Measurements from ENCODE around the gene MCF2. TPM values are rescaled to one million over a fixed set of nuclear protein-coding genes. Genes with fewer than 3 reads are reported as not detected.

Gene MCF2
- total RNA-seq, 1 experiment from 2014 or later = 1.0 TPM

GRCh38 chrX:139725720-139726119 is 17.8 kb upstream of the MCF2 start:
- ATAC-seq (no peak), DNase-seq (ENCODE audit: low spot score) (no peak)
- Mint-ChIP-seq H3K27me3 (ENCODE audit: low read depth) (no peaks in the 10 kb centered on the region), H3K27ac (no peak overlapping the region), H3K9me3 (no peaks in the 10 kb centered on the region), H3K4me1 (0 out of 2 replicates have a peak, but pooled peaks cover 4% of the 10 kb centered on the region), H3K36me3 (no peaks in the 10 kb centered on the region), H3K4me3 (no peak overlapping the region)
- TF ChIP-seq OVOL2 (CRISPR knock-in tag; IDR thresholded peaks at IDR 0.05; ENCODE audit: borderline replicate concordance) (no peak), NR3C1 (CRISPR knock-in tag; conservative IDR thresholded peaks at IDR 0.05; ENCODE audit: low read depth) (no peak), FOXJ3 (CRISPR knock-in tag; IDR thresholded peaks at IDR 0.05; ENCODE audit: borderline replicate concordance) (no peak), ATF6 (CRISPR knock-in tag; IDR thresholded peaks at IDR 0.05) (no peak)
- TF ChIP-seq, protein P1, sequence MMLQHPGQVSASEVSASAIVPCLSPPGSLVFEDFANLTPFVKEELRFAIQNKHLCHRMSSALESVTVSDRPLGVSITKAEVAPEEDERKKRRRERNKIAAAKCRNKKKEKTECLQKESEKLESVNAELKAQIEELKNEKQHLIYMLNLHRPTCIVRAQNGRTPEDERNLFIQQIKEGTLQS (CRISPR knock-in tag; conservative IDR thresholded peaks at IDR 0.05) = no peak
- TF ChIP-seq, protein P2, sequence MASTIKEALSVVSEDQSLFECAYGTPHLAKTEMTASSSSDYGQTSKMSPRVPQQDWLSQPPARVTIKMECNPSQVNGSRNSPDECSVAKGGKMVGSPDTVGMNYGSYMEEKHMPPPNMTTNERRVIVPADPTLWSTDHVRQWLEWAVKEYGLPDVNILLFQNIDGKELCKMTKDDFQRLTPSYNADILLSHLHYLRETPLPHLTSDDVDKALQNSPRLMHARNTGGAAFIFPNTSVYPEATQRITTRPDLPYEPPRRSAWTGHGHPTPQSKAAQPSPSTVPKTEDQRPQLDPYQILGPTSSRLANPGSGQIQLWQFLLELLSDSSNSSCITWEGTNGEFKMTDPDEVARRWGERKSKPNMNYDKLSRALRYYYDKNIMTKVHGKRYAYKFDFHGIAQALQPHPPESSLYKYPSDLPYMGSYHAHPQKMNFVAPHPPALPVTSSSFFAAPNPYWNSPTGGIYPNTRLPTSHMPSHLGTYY (CRISPR knock-in tag; IDR thresholded peaks at IDR 0.05) = no peak
- TF ChIP-seq, protein P3, sequence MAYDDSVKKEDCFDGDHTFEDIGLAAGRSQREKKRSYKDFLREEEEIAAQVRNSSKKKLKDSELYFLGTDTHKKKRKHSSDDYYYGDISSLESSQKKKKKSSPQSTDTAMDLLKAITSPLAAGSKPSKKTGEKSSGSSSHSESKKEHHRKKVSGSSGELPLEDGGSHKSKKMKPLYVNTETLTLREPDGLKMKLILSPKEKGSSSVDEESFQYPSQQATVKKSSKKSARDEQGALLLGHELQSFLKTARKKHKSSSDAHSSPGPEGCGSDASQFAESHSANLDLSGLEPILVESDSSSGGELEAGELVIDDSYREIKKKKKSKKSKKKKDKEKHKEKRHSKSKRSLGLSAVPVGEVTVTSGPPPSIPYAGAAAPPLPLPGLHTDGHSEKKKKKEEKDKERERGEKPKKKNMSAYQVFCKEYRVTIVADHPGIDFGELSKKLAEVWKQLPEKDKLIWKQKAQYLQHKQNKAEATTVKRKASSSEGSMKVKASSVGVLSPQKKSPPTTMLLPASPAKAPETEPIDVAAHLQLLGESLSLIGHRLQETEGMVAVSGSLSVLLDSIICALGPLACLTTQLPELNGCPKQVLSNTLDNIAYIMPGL (CRISPR knock-in tag; IDR thresholded peaks at IDR 0.05) = no peak
- ChIA-PET CTCF (no interaction called here), POLR2A (no interaction called here)

DNA sequence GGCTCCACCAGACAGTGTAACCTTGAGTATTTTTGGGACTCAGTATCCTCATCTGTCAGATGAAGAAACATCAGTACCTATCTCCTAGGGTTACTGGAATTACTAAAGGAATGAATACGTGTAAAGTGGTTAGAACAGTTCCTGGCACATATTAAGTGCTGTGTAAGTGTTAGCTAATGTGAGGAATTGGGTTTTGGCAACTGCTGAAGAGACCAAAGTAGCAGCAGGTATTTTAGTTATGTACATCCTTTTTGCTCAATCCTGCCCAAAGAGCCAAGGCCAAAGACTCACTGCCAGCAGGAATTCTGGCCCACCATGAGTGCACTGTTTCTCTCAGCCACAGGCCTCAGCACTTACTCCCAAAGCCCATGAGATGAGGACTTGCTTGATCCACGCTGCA is 16.7 kb upstream of the MCF2 start:
- ATAC-seq = no peak
- ChIA-PET POLR2A (no interaction called here), CTCF (no interaction called here)
- Mint-ChIP-seq H3K9me3 (no peaks in the 10 kb centered on the region), H3K27me3 (ENCODE audit: low read depth) (no peaks in the 10 kb centered on the region), H3K4me1 (peaks cover 12% of the 10 kb centered on the region), H3K36me3 (no peaks in the 10 kb centered on the region), H3K4me3 (no peak overlapping the region), H3K27ac (no peak overlapping the region)
- no peak for DNase-seq (ENCODE audit: low spot score)
- TF ChIP-seq ZNF396 (CRISPR knock-in tag; IDR thresholded peaks at IDR 0.05; ENCODE audit: borderline replicate concordance) (no peak), ZNF281 (CRISPR knock-in tag; IDR thresholded peaks at IDR 0.05) (no peak), CDX4 (CRISPR knock-in tag; IDR thresholded peaks at IDR 0.05; ENCODE audit: borderline replicate concordance) (no peak), ZNF671 (CRISPR knock-in tag; IDR thresholded peaks at IDR 0.05) (no peak), MAX (CRISPR knock-in tag; IDR thresholded peaks at IDR 0.05) (no peak), SP1 (CRISPR knock-in tag; conservative IDR thresholded peaks at IDR 0.05) (no peak), RORB (CRISPR knock-in tag; IDR thresholded peaks at IDR 0.05) (no peak), FOXK1 (CRISPR knock-in tag; IDR thresholded peaks at IDR 0.05) (no peak), OVOL2 (CRISPR knock-in tag; IDR thresholded peaks at IDR 0.05; ENCODE audit: borderline replicate concordance) (no peak), MLX (CRISPR knock-in tag; IDR thresholded peaks at IDR 0.05) (no peak), NR1H2 (CRISPR knock-in tag; IDR thresholded peaks at IDR 0.05) (no peak), TEAD1 (CRISPR knock-in tag; IDR thresholded peaks at IDR 0.05) (no peak), JAZF1 (CRISPR knock-in tag; IDR thresholded peaks at IDR 0.05) (no peak), JUN (CRISPR knock-in tag; IDR thresholded peaks at IDR 0.05) (no peak)
- TF ChIP-seq, protein P2 (CRISPR knock-in tag; IDR thresholded peaks at IDR 0.05) = no peak
- TF ChIP-seq, protein P4, sequence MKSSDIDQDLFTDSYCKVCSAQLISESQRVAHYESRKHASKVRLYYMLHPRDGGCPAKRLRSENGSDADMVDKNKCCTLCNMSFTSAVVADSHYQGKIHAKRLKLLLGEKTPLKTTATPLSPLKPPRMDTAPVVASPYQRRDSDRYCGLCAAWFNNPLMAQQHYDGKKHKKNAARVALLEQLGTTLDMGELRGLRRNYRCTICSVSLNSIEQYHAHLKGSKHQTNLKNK (CRISPR knock-in tag; IDR thresholded peaks at IDR 0.05) = no peak
